T-helper 9 cell (primary cell): ENCODE measurements around the gene SEMA3C.

Experiments used
- DNase-seq: peaks from one replicate; pipeline ENCODE4 v3.0.0-alpha.2; 2020

Gene SEMA3C

GRCh38 chr7:80818181-80818580 is 100.7 kb downstream of the SEMA3C start:
- no peak for DNase-seq

- DNase-seq = no peak
Observed at GRCh38 chr7:80816806-80817205, 102.0 kb downstream of the SEMA3C start.

- DNase-seq = no peak
Observed at GRCh38 chr7:80815733-80816132, 103.1 kb downstream of the SEMA3C start.

- no peak for DNase-seq
Observed at GRCh38 chr7:80809545-80809944, 109.3 kb downstream of the SEMA3C start.

GRCh38 chr7:80807166-80807900 is 111.5 kb downstream of the SEMA3C start:
- DNase-seq = no peak

- DNase-seq = no peak
Observed at GRCh38 chr7:80806663-80807062, 112.2 kb downstream of the SEMA3C start.

- no peak for DNase-seq
Observed at GRCh38 chr7:80804589-80804988, 114.3 kb downstream of the SEMA3C start.

- no peak for DNase-seq
Observed at GRCh38 chr7:80802527-80802926, 116.3 kb downstream of the SEMA3C start.

GRCh38 chr7:80794631-80795573 is 123.9 kb downstream of the SEMA3C start:
- no peak for DNase-seq

- no peak for DNase-seq
Observed at GRCh38 chr7:80791509-80791929, 127.3 kb downstream of the SEMA3C start.

- no peak for DNase-seq
Observed at GRCh38 chr7:80790877-80791276, 128.0 kb downstream of the SEMA3C start.

GRCh38 chr7:80787721-80788120 is 131.1 kb downstream of the SEMA3C start:
- DNase-seq = no peak

GRCh38 chr7:80785961-80786536 is 132.8 kb downstream of the SEMA3C start:
- no peak for DNase-seq

- DNase-seq = no peak
Observed at GRCh38 chr7:80785276-80785675, 133.6 kb downstream of the SEMA3C start.

GRCh38 chr7:80783678-80784327 is 135.0 kb downstream of the SEMA3C start:
- no peak for DNase-seq

GRCh38 chr7:80783186-80783677 is 135.6 kb downstream of the SEMA3C start:
- DNase-seq = no peak

- no peak for DNase-seq
Observed at GRCh38 chr7:80781561-80781979, 137.3 kb downstream of the SEMA3C start.

GRCh38 chr7:80781146-80781545 is 137.7 kb downstream of the SEMA3C start:
- no peak for DNase-seq

GRCh38 chr7:80779456-80779855 is 139.4 kb downstream of the SEMA3C start:
- DNase-seq = no peak

GRCh38 chr7:80775897-80776296 is 143.0 kb downstream of the SEMA3C start:
- no peak for DNase-seq

- no peak for DNase-seq
Observed at GRCh38 chr7:80775482-80775881, 143.4 kb downstream of the SEMA3C start.

- no peak for DNase-seq
Observed at GRCh38 chr7:80774843-80775242, 144.0 kb downstream of the SEMA3C start.
